GM12891 (cell line): Measurements from ENCODE around the gene HOXC9.

Source experiments
- POLR2A ChIP-seq: IDR thresholded peaks from 2 replicates; pipeline ENCODE4 v1.6.1; 2011; ENCODE audit warnings: low read depth, low read length, control low read depth
- POLR2AphosphoS5 ChIP-seq: IDR thresholded peaks from 2 replicates; pipeline ENCODE4 v1.6.1; 2011; ENCODE audit warnings: low read depth, low read length, control low read depth
- SPI1 ChIP-seq: IDR thresholded peaks from 2 replicates; pipeline ENCODE4 v1.6.1; 2011; ENCODE audit warnings: low read depth, low read length, control low read depth
- TAF1 ChIP-seq: IDR thresholded peaks from 2 replicates; pipeline ENCODE4 v1.6.1; 2011; ENCODE audit warnings: low read depth, low read length, control low read depth

DNA sequence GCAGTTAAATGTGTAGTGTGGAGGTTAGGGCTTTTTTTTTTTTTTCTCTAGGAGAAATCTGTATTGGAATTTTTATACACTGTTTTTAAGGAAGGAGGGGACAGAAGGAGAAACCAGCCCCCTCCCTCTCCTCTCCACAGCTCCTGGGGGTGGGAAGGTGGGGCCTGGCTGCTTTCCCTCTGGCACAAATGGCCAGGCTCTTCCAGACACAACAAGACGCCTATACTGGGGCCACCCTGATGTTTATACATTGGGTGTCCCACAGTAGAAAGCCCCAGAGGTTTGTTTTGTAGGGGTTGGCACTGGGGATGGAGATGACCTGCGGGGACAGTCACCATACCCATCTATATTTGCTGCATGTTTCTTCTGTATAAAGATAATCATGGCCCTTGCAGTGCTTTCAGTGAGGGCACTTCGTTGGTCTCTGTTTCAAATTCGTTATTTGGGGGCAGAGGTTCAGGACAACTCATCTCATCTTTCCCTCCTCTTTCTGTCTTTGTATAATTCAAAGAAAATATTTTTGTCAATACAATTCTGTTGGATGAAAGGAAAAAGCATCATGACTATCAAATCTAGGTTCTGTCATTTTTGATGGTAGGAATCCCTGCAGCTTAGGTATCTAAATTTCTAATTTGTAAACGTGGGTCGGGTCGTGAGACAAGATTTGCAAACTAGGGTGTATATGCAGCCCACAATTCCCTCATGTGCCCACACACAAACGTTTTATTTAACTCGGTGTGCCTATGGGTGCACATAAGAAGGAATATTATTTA, 23.0 kb upstream of the HOXC9 start:
- TF ChIP-seq SPI1: no peak
- TF ChIP-seq POLR2AphosphoS5: no peak
- TF ChIP-seq TAF1: no peak
- no peak for TF ChIP-seq POLR2A
